A549 treated with GW870086 at 1 μM for 4 hours (cell line): ENCODE measurements around the gene ZNF493. TPM values are rescaled to one million over a fixed set of nuclear protein-coding genes. Genes with fewer than 3 reads are reported as not detected.

ENCODE experiments used
- total RNA-seq: library from RNA; stranded (reverse); fragments of 200-300 nt; extraction: Qiagen RNA extraction; gene quantifications from 5 replicates; pipeline ENCODE4 v1.2.3, GENCODE V29; 2022; ENCODE audit warnings: low read depth

The ZNF493 gene
- 0.05 to 0.55 TPM in 2 of 5 replicates, not detected in the others for total RNA-seq

GRCh38 chr19:21396893-21397572 lies at the start of gene ZNF493:
TSS of gene ZNF493 (plus strand) at chr19:21397133. CDS start at chr19:21397238, 105 bp downstream.

GRCh38 chr19:21358768-21359451 lies 38.0 kb upstream of the ZNF493 start, which contains the start of gene ZNF738:
TSS of gene ZNF738 (plus strand) at chr19:21359000. CDS start at chr19:21359141, 141 bp downstream.

Other genes with a start within 250 kb of the ZNF493 start
- gene ZNF708, start 67.7 kb upstream of the ZNF493 start, total RNA-seq: 0.88 to 1.3 TPM (median 1.2 TPM) in 5 replicates
- gene ZNF738, start 38.1 kb upstream of the ZNF493 start, total RNA-seq: 0.42 to 1.0 TPM (median 0.88 TPM) in 5 replicates
- not detected in 5 replicates for gene ZNF429, start 108.5 kb downstream of the ZNF493 start, total RNA-seq